ENCODE data around the gene GPR158. TPM values are rescaled to one million over a fixed set of nuclear protein-coding genes. Genes with fewer than 3 reads are reported as not detected.

The GPR158 gene
- total and polyA plus RNA-seq, 2 of the 8 experiments (the other 6 are each of a cell fraction or from before 2014, with no cell fraction given), result 0.14 to 0.78 TPM

GRCh38 chr10:25210265-25210664 is 35.5 kb downstream of the GPR158 start:
- Histone ChIP-seq H3K56ac (replicated peaks; ENCODE audit: insufficient read length, low read depth, low read length) (no peak overlapping the region), H2BK120ac (replicated peaks; ENCODE audit: low read depth, low read length) (no peak overlapping the region), H2AK5ac (ENCODE audit: low read depth, low read length) (no peak overlapping the region), H4K91ac (replicated peaks; ENCODE audit: insufficient read length, low read length) (no peak overlapping the region), H3K4me3 (ENCODE audit: extremely low read depth in 1 of 4, insufficient read depth in 2 of 4, low read depth in 3 of 4, low read length in 4 of 4) (no peak overlapping the region), H3K14ac (ENCODE audit: insufficient read length) (no peak overlapping the region), H4K8ac (ENCODE audit: extremely low read depth, insufficient read depth, low read length) (no peak overlapping the region), H4K5ac (ENCODE audit: insufficient read length, low read depth, low read length) (no peak overlapping the region), H3K27me3 (replicated peaks in 1 of 4; ENCODE audit: control insufficient read depth in 3 of 4, extremely low read depth in 1 of 4, insufficient read depth in 3 of 4, low read length in 3 of 4) (no peaks in the 10 kb centered on the region), H3K4ac (replicated peaks; ENCODE audit: insufficient read length, low read depth, low read length) (no peak overlapping the region), H3K36me3 (ENCODE audit: control insufficient read depth in 2 of 4, insufficient read depth in 4 of 4, low read length in 3 of 4) (no peaks in the 10 kb centered on the region), H2BK12ac (ENCODE audit: low read depth, low read length) (no peak overlapping the region), H3K18ac (ENCODE audit: extremely low read depth, low read length) (no peak overlapping the region), H4K20me1 (replicated peaks in 1 of 2; ENCODE audit: control insufficient read depth in 1 of 2, insufficient read depth in 2 of 2, low read length in 2 of 2) (no peaks in the 10 kb centered on the region), H2BK5ac (ENCODE audit: low read depth, low read length) (no peak overlapping the region), H2BK15ac (ENCODE audit: low read length) (no peak overlapping the region), H3K23ac (ENCODE audit: insufficient read length) (no peak overlapping the region), H3K23me2 (ENCODE audit: low read depth, low read length) (no peaks in the 10 kb centered on the region; the same call in 1 of the 2 replicates), H2BK20ac (ENCODE audit: low read length) (no peak overlapping the region), H3K4me2 (ENCODE audit: insufficient read depth in 1 of 2, low read depth in 2 of 2, low read length in 2 of 2) (no peak overlapping the region), H3K4me1 (replicated peaks in 1 of 4; ENCODE audit: control insufficient read depth in 3 of 4, insufficient read depth in 4 of 4, low read length in 3 of 4) (no peaks in the 10 kb centered on the region), H2AFZ (ENCODE audit: low read length) (no peak overlapping the region), H3K9ac (replicated peaks in 1 of 4; ENCODE audit: extremely low read depth in 1 of 4, low read depth in 3 of 4, low read length in 3 of 4) (no peak overlapping the region), H3K27ac (ENCODE audit: low read depth, low read length) (no peak overlapping the region), H3K79me1 (ENCODE audit: low read depth, low read length) (no peaks in the 10 kb centered on the region), H3K79me2 (ENCODE audit: control insufficient read depth in 1 of 2, insufficient read depth in 2 of 2, low read length in 2 of 2) (no peaks in the 10 kb centered on the region), H3K9me3 (ENCODE audit: insufficient read depth in 2 of 2, low read depth in 1 of 2, low read length in 1 of 2) (no peaks in the 10 kb centered on the region)
- no peak for FAIRE-seq
- ChIA-PET POLR2A (ENCODE audit: partially characterized antibody) (no interaction called here), CTCF (ENCODE audit: partially characterized antibody) (interaction anchor here (0.8 to 1.1 kb wide), 2 partner anchors 7 to 20 kb away, joined by 3 read pairs; no protein-coding TSS in a partner anchor)
- 87% methylated on average over 2 of the region's 2 CpGs; no CpG with 5 or more reads in 1 of the 2 experiments for WGBS, 2 experiments (ENCODE audit: extremely low coverage in 1 of 2, insufficient coverage in 1 of 2, insufficient read length in 1 of 2, insufficient replicate concordance in 2 of 2, low coverage in 1 of 2, low lambda C conversion rate in 2 of 2, missing lambda C conversion rate in 1 of 2)
- DNase-seq (ENCODE audit: low read depth in 1 of 2, low spot score in 2 of 2), result no peak
- no peak for TF ChIP-seq RNF2 (IDR thresholded peaks at IDR 0.05; ENCODE audit: borderline replicate concordance, low read depth, low read length, missing control alignments, poor library complexity, severe bottlenecking)
- no peak for TF ChIP-seq NRF1 (IDR thresholded peaks at IDR 0.05; ENCODE audit: low read depth, low read length)
